ENCODE results near the gene SUMF1. TPM values are rescaled to one million over a fixed set of nuclear protein-coding genes. Genes with fewer than 3 reads are reported as not detected.
"Not testable (repeated sequence)": the region's sequence is repeated elsewhere in the genome, so short reads cannot be mapped to it uniquely, and the experiment has no call there.

Gene SUMF1
- total RNA-seq, 1 donor from 2014 or later, result 27.9 TPM

DNA sequence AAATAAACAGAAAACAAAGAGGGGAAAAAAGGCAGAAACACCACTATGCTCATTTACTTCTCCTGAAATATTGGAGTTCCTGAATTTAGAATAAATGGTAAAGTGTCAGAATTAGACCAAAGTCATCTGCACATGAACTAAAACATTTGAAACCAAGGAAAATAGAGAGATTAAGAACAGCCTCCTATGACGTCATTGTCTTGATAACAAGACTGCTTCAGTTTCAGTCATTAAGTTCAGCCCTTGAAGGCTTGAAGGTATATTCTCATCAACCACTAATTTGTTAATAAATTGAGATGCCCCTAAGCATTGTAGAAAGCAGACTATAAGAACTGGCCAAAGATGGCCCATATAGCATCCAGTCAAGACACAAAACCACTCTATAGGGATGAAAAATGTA lies 2.5 kb downstream of the SUMF1 start:
- Mint-ChIP-seq H3K27ac (peak overlapping the region; percentile 10), H3K27me3 (no peaks in the 10 kb centered on the region), H3K4me3 (peak overlapping the region; percentile 63), H3K36me3 (no peaks in the 10 kb centered on the region), H3K9me3 (no peaks in the 10 kb centered on the region), H3K4me1 (ENCODE audit: unreplicated experiment) (peaks cover 13% of the 10 kb centered on the region)
- TF ChIP-seq, protein P1, sequence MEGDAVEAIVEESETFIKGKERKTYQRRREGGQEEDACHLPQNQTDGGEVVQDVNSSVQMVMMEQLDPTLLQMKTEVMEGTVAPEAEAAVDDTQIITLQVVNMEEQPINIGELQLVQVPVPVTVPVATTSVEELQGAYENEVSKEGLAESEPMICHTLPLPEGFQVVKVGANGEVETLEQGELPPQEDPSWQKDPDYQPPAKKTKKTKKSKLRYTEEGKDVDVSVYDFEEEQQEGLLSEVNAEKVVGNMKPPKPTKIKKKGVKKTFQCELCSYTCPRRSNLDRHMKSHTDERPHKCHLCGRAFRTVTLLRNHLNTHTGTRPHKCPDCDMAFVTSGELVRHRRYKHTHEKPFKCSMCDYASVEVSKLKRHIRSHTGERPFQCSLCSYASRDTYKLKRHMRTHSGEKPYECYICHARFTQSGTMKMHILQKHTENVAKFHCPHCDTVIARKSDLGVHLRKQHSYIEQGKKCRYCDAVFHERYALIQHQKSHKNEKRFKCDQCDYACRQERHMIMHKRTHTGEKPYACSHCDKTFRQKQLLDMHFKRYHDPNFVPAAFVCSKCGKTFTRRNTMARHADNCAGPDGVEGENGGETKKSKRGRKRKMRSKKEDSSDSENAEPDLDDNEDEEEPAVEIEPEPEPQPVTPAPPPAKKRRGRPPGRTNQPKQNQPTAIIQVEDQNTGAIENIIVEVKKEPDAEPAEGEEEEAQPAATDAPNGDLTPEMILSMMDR (conservative IDR thresholded peaks at IDR 0.05), result no peak
- no peak for DNase-seq (ENCODE audit: extremely low spot score, unreplicated experiment)

DNA sequence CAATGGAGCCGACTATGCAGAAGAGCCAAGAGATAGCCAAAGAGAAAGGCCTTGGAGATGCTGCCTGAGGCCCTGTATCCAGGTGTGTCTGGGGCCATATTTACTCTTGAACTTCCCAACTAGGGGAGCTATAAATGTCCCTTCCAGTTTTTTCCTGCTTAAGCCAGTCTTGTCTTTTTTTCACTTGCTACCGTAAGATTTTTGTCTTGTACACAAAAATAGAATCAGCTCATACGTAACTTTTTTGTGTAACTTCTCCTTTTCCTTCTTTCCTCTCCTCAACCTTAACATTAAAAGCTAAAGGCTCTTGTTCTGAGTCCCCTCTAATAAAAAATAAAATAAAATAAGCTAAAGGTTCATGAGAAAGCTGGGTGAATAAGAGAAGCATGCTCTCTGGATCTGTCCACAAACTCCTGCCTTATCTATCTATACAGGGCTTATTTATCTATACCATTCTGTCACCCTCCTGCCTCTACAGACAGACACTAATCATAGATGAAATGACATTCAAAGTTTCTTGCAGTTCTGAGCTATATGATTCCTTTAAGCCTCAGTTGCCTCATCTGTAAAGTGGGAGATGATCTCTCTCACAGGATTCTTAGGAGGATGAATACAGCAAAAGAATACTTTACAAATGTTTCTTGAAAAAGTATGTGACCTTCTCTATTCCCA lies 4.6 kb downstream of the SUMF1 start:
- no peak overlapping the region for H3K27ac Mint-ChIP-seq
- H3K4me1 Mint-ChIP-seq (ENCODE audit: unreplicated experiment), result peaks cover 11% of the 10 kb centered on the region
- no peaks in the 10 kb centered on the region for H3K27me3 Mint-ChIP-seq
- TF ChIP-seq, protein P1 (conservative IDR thresholded peaks at IDR 0.05), result no peak
- H3K4me3 Mint-ChIP-seq, result no peak overlapping the region
- no peak for DNase-seq (ENCODE audit: extremely low spot score, unreplicated experiment)
- no peaks in the 10 kb centered on the region for H3K9me3 Mint-ChIP-seq
- H3K36me3 Mint-ChIP-seq, result no peaks in the 10 kb centered on the region

DNA sequence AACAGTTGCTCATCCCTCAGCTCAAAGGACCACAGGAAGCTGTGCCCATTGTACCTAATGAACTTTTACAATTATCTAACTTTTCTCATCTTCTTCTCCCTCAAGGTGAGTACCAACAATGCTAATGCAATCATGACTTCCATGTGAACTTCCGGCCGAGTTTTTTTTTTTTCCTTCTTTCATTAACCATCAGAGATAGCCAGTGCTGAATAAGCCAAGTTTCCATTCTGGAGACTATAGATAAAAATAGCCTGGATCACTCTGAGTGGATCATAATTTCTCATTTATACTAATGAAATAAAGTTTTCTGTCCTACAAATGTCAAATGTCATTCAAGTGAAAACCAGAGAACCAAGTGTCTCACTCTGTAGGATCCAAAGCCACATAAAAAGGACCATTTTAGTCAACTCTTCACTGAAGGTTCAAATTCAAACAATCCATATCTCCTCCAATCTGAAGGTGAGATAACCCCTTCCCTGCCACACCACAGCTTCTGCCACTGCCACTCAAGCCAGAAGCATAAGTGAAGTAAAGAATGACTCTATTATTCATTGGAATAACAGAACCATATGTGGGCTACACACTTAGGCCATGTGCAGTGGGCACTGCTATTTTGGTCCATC lies 5.5 kb downstream of the SUMF1 start:
- Mint-ChIP-seq H3K4me1 (ENCODE audit: unreplicated experiment) (peaks cover 7% of the 10 kb centered on the region), H3K27ac (no peak overlapping the region), H3K9me3 (no peaks in the 10 kb centered on the region), H3K27me3 (no peaks in the 10 kb centered on the region), H3K36me3 (no peaks in the 10 kb centered on the region), H3K4me3 (no peak overlapping the region)
- TF ChIP-seq, protein P1 (conservative IDR thresholded peaks at IDR 0.05), result no peak
- no peak for DNase-seq (ENCODE audit: extremely low spot score, unreplicated experiment)

DNA sequence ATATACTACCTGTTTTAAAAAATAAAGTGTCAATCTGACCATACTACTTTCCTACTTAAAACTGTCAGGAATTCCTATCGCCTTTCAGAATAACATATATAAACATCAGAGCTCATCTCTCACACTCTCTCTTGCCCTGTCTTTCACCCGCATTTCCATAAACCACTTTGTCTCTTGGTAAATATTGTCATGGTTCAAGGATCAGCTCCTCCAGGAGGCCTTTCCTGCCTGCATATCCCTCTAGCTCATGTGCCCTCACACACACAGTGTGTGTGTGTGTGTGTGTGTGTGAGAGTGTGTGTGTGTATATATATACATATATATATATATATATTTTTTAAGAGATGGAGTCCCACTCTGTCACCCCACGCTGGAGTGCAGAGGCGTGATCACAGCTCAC lies 6.7 kb downstream of the SUMF1 start:
- no peaks in the 10 kb centered on the region for H3K27me3 Mint-ChIP-seq
- no peaks in the 10 kb centered on the region for H3K36me3 Mint-ChIP-seq
- H3K4me3 Mint-ChIP-seq, result no peak overlapping the region
- H3K27ac Mint-ChIP-seq, result no peak overlapping the region
- no peaks in the 10 kb centered on the region for H3K9me3 Mint-ChIP-seq
- no peak for DNase-seq (ENCODE audit: extremely low spot score, unreplicated experiment)
- TF ChIP-seq, protein P1 (conservative IDR thresholded peaks at IDR 0.05), result no peak
- peaks cover 1% of the 10 kb centered on the region for H3K4me1 Mint-ChIP-seq (ENCODE audit: unreplicated experiment)

DNA sequence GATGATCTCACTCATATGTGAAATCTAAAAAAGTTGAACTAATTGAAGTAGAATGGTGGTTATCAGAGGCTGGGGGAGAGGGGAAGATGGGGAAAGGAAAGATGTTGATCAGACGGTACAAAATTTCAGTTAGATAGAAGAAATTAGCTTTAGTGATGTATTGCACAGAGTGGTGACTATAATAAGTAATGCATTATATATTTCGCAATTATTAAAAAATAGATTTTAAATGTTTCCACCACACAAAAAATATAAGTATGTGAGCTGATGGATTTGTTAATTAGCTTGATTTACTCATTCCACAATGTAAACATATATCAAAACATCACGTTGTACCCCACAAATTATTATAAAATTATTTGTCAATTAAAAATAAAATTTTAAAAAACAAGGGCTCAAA lies 8.1 kb downstream of the SUMF1 start:
- H3K27ac Mint-ChIP-seq, result no peak overlapping the region
- H3K27me3 Mint-ChIP-seq, result no peaks in the 10 kb centered on the region
- no peak for DNase-seq (ENCODE audit: extremely low spot score, unreplicated experiment)
- no peak overlapping the region for H3K4me3 Mint-ChIP-seq
- no peaks in the 10 kb centered on the region for H3K4me1 Mint-ChIP-seq (ENCODE audit: unreplicated experiment)
- TF ChIP-seq, protein P1 (conservative IDR thresholded peaks at IDR 0.05), result no peak
- no peaks in the 10 kb centered on the region for H3K9me3 Mint-ChIP-seq
- H3K36me3 Mint-ChIP-seq, result no peaks in the 10 kb centered on the region

DNA sequence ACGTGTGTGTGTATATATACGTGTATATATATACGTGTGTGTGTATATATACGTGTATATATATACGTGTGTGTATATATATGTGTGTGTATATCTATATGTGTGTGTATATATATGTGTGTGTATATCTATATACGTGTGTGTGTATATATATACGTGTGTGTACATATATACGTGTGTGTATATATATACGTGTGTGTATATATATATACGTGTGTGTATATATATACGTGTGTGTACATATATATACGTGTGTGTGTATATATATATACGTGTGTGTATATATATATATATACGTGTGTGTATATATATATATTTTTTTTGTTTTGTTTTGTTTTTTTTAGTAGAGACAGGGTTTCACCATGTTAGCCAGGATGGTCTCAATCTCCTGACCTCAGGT lies 10.3 kb downstream of the SUMF1 start:
- not testable (repeated sequence) for DNase-seq (ENCODE audit: extremely low spot score, unreplicated experiment); H3K27me3 Mint-ChIP-seq; H3K4me1 Mint-ChIP-seq (ENCODE audit: unreplicated experiment); H3K27ac Mint-ChIP-seq; H3K9me3 Mint-ChIP-seq; H3K4me3 Mint-ChIP-seq; H3K36me3 Mint-ChIP-seq

Measured in type B pancreatic cell (in vitro differentiated cells).